ENCODE results near the gene KIF2A. TPM values are rescaled to one million over a fixed set of nuclear protein-coding genes. Genes with fewer than 3 reads are reported as not detected.

The KIF2A gene
- total RNA-seq, 1 donor from 2014 or later: 94.4 TPM

DNA sequence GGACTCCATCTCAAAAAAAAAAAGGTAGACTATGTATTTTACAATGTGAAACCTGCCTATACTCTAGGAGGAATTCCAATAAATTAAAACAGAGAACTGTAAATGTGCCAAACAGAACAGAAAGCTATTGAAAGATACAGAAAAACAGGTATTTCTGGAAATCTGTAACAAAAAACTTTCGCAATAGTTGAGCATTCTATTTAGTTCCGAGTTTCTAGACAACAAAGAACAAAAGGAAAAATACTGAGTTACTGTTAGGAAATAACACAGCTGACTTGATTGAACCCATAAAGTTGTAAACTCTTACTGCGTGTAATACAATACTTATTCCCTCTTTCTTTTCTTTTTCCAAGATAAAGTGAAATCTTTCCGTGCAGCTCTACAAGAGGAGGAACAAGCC lies 79.1 kb downstream of the KIF2A start:
- peak; percentile 68 for DNase-seq (ENCODE audit: low read depth)

DNA sequence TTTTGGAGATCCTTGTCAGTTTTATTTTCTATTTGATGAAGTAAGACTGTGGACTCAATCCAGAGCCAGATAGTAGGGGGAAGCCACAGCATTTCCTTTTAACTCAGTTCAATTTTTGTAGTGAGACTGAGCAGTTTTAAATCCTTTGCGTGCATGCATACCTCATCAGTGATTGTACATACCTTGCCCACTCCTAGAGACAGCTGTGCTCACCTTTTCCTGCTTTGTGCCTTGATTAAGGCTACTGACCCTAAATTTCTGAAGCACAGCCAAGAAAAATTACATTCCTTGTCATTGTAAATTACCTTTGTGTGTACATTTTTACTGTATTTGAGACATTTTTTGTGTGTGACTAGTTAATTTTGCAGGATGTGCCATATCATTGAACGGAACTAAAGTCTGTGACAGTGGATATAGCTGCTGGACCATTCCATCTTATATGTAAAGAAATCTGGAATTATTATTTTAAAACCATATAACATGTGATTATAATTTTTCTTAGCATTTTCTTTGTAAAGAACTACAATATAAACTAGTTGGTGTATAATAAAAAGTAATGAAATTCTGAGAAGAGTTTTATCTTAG lies 79.9 kb downstream of the KIF2A start:
- DNase-seq (ENCODE audit: low read depth): peak; percentile 30

DNA sequence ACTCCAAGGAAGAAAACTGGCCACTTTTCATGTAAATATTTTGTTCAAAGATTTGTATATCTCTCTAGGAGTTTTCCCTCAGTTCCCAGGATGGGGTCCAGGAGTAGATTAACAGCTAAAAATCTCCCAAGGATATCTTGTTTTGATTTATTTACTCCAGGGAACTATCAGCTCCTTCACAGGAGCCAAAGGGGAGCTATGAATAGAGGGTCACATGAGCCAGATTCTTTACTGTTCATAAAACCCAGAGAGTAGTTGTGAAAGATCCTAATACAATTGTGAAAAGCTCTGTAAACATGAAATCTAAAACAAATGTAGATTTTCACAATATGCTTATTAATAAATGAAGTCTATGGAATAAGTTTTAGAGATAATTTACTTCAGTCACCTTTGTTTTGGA lies 80.8 kb downstream of the KIF2A start:
- DNase-seq (ENCODE audit: low read depth): no peak

DNA sequence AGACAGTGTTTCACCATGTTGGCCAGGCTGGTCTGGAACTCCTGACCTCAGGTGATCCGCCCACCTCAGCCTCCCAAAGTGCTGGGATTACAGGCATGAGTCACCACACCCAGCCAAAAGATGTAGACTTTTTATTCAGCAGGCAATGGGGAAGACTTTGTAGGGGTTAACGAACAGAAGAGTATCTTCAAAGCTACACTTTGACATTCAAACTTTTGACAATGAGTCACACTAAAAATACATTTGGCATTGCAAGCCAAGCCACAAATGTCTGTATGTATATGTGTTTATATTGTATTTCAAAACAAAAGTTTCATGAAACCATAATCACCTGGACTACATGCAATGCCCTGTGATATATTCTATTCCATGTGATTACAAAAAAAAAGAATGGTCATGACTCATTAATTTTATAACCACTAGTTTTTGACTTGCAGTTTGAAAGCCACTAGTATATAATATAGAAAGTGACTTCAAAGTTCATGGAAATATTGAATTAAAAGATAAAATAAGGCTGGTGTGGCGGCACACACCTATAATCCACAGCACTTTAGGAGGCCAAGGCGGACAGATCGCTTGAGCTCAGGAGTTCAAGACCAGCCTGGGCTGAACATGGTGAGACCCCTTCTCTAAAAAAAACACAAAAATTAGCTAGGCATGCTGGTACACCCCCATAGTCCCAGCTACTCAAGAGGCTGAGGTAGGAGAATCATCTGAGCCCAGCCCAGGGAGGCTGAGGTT lies 89.4 kb downstream of the KIF2A start:
- peak; percentile 22 for DNase-seq (ENCODE audit: low read depth)

DNA sequence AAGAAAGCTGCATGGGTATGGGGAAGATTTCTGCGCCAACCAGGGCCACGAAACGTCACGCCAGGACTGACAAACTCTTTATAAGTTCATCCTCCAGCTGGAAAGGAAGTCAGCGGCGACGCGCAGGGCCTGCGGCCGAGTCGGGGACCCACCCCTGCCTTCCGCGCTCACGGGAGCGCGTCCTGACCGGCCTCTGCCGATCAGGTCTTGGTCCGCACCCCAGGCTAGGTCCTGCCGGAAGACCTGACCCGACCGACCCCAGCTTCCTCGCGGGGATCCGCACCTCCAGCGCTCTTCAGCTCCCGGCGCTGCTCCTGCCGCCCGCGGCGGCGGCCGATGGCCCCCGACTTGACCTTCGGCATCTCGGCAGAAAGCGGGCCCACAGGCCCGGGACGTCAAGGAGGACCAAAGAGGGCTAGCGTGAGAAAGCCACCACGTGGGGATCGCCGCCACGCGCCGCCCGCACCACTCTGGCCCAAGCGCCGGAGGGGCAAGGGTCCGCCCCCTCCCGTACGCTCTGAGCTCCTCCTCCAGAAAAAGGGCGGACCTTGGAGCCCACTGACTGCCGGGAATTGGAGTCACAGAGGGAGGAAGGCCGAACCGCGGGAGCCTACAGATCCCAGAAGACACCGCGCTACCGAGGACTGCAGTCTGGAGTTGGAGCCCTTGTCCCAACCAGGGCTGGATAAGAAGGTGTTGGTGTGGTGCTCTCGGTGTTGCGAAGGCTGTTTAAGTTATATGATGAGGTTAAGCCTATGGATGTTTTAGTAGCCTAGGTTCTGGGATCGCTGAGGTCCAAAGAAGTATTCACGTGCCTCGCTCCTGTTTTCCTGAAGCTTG lies 97.6 kb downstream of the KIF2A start, which contains the start of gene DIMT1:
Gene DIMT1, minus strand, starts transcription at position 495 of the 840 bp plus-strand sequence. Its CDS starts 133 bp downstream, at position 362.
- DNase-seq (ENCODE audit: low read depth): peak; percentile 94

DNA sequence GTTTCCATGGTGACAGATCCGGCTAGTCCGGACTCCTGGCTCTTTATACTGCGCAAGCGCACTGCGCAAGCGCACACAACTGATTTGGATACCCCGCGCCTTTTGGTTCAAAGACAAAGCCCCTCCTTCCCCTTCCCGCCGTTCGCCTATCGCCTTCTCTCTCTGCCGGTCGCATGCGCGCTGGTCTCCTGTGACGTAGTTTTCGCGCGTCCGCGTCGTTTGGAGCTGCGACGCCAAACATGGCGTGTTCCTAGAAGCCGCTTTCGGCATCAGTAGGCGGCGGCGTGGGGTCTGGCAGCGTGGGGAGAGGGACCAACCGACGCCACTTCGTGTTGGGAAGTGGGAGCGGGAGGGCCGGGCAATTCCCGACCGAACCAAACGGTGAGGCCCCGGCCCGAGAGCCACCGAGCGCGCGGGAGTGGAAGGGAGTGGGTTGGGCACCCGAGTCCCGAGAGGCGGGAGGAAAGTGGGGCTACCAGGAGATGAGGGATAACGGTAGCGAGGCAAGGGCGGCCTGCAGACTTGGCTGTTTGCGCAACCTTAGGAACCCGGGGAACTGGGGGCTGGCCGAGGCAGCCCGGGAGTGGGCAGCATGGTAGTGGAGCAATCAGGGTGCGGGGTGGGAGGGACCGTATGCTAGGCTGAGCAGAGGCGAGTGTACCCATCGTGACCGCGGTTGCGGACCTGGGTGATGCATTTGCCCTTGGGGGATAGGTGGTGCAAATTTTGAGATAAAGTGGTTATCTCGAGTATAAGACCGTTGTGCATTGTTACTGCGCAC lies 106.7 kb downstream of the KIF2A start, which contains the start of gene IPO11:
Gene IPO11, plus strand, starts transcription at position 215 of the 781 bp plus-strand sequence. CDS start 24,517 bp downstream, outside the sequence.
- peak; percentile 97 for DNase-seq (ENCODE audit: low read depth)

DNA sequence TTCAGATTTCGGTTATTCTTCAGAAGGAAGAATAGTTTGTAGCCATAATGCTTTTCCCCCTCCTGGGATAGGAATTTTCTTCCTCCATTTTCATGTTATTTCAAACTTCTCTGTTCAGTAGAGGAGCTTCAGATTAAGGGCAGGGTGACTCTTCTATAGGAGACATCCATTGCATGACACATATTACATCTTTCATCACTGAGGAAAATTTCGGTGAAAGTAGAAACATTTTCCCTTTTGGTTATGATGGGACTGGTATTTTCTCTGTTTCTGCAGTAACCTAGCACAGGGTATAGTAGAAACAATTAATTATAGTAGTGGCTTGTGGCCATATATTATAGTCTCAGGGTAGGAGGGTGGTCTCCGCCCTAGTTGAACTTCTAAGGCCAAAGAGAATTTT lies 107.7 kb downstream of the KIF2A start:
- DNase-seq (ENCODE audit: low read depth): no peak

DNA sequence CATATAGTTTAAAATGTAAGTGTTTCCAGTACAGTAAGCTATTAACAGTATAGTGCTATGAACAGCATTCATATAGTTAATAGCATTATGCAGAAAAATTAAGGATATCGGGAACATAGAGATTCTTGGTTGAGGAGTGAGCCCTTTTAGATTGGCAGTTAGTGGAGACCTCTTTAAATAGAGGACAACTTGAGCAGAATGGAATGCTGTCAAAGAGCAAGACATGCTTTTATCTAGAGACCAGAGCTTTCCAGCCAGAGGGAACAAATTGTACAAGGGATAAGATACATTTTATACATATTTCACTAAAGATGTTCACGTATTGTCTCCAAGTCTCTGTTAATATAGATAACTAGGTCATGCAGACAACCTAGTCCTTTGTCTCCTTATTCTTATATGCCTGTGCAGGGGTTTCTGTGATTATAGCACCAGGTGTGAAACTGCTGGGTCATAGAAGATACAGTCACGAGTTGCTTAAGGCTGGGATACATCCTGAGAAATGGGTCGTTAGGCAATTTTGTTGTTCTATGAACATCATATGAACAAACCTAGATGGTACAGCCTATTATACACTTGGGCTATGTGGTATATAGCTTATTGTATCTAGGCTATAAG lies 112.6 kb downstream of the KIF2A start:
- DNase-seq (ENCODE audit: low read depth): no peak

DNA sequence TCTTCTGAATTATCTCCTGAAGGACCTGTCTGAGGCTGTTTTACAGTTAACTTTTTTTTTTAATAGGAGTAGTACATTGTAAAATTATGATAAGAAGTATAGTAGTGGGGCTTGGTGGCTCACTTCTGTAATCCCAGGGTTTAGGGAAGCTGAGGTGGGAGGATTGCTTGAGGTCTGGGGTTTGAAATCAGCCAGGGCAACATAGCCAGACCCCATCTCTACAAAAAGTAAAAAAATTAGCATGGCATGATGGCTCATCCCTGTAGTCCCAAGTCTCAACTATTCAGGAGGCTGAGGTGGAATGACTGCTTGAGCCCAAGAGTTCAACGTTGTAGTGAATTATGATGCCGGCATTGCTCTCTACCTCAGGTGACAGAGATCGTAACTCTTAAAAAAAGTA lies 113.6 kb downstream of the KIF2A start:
- no peak for DNase-seq (ENCODE audit: low read depth)

DNA sequence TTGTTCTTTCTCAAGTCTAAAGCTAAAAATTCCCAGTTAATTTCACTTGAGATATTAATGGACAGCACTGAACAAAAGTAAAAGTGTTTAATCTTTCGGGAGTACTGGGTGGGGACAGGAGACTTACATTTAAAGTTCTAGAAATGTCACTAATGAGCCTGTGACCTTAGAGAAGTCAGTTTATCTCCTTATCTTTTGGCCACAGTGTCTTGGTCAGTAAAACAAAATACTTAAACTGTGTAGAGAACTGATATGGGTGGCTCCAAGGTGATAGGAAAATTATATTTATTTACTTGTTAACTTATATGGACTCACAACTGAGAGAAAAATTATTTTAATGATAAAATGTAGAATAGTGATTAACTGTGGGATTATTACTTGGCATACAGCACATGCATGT lies 115.4 kb downstream of the KIF2A start:
- no peak for DNase-seq (ENCODE audit: low read depth)

DNA sequence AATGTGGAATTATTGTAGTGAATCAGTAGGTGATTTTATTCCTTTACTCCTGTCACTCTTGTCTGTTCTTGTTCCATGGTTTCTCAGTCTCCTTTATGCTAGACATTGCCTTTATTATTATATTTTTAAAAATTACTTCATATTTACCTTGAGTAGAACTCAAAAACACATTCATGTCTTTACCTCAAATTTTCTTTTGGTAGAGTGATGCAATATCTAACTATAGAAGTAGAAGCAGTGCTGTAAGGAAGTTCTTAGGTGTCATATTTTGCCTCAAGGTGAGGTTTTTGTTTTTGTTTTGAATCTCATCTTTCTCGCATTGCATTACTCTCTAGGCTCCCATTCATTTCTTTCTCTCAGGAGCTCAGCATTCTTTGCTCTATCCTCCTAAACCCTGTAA lies 118.8 kb downstream of the KIF2A start:
- no peak for DNase-seq (ENCODE audit: low read depth)

DNA sequence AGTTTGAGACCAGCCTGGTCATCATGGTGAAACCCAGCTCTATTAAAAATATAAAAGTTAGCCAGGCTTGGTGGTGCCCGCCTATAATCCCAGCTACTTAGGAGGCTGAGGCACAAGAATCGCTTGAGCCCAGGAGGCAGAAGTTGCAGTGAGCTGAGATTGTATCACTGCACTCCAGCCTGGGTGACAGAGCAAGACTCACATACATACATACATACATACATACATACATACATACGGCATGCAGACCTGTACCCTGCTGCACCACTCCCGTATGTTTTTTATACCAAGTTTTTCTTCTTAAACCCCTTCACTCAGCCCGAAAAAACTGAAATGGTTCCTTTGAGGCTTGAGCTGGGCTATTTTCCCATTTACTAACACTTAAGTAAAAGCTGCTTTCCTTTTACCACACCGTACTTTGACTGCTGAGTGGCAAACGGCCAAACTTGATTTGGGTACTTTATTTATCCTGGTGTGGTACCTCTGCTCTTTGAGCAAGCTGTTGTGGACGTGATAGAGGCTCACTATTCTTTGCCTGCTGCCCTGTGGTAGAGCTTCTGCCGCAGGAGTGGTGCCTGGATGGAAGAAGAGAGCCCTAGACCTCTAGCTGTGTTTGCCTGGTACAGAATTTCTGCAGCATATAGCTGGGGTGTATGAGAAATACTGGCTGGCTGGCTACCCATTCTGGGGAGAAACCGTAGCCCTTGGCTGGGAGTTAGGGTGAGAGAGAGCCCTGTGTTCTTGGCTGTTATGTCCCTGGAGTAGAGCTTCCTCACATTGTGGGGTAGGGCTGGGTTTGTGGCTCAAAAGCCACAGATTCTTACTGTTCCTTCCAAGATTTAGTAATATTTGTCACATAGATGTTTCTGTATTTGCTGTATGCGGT lies 126.0 kb downstream of the KIF2A start:
- no peak for DNase-seq (ENCODE audit: low read depth)

DNA sequence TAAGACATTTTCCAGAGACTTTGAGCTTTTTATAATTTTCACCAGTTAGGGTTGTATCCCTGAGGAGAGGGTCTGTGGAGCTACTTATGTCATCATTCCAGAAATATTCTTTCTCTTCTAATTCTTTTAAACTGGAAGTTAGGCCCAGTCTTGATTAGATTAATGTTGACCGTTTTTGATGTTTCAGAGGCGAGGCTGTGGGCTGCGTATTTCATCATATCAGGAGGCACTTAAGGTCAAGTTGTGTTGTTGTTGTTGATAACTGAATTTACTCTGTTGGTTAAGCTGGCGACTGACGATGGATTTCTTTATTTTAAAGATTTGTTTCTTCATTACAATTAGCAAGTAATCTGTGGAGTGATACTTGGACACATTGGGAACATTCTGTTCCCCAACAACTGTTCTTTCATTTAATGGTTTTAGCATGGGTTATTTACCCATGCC lies 126.6 kb downstream of the KIF2A start:
- DNase-seq (ENCODE audit: low read depth): no peak

Other genes starting within 250 kb of the KIF2A start
- gene DIMT1, start 97.7 kb downstream of the KIF2A start, total RNA-seq: 30.9 and 45.8 TPM in 2 replicates
- gene IPO11, start 106.6 kb downstream of the KIF2A start, total RNA-seq: 22.1 and 31.6 TPM in 2 replicates

Measured in renal cortical epithelial cell (primary cell).